GM20431 (cell line): ENCODE measurements around the gene WWOX.

Source experiments
- in situ Hi-C: fragments of 300-500 bp; cut with MseI, MboI; formaldehyde crosslinking; loops from one replicate; pipeline ENCODE4 v1.15.0; 2020; ENCODE audit warnings: low sequenced_read_pairs; ENCODE audit not compliant: unreplicated experiment

Gene WWOX

DNA sequence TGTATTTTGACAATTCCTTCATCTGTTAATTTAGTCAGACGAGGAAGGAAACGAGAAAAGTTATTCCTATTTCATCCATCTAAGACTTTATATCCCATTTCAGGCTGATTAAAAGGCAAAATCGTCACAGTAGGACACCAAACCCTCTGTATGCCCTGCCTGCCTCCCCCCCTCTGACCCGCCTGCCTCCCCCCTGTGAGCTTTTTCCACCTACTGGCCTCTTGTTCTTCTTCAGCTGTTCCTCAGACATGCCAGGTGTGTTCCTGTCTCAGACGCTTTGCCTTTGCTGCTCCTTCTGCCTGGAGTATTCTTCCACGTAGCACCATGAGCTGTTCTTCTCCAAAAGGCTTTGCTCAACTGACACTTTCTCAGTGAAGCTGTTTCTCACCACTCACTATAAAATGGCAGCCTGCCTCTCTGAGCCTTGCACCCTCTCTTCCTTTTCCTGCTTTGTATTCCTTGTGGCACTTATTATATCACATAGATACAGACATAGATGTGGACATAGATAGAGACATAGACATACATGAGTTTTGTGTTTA is 777.7 kb downstream of the WWOX start:
- in situ Hi-C loops = no loop called here

GRCh38 chr16:78878570-78878969 is 779.1 kb downstream of the WWOX start:
- in situ Hi-C loops = no loop called here

GRCh38 chr16:78879011-78879410 is 779.6 kb downstream of the WWOX start:
- in situ Hi-C loops = no loop called here

- in situ Hi-C loops = no loop called here
These were observed 782.7 kb downstream of the WWOX start for GRCh38 chr16:78882150-78882549.

- in situ Hi-C loops = no loop called here
These were observed 783.3 kb downstream of the WWOX start for GRCh38 chr16:78882751-78883150.

GRCh38 chr16:78884204-78884603 is 784.8 kb downstream of the WWOX start:
- in situ Hi-C loops = no loop called here

- in situ Hi-C loops = no loop called here
These were observed 789.9 kb downstream of the WWOX start for GRCh38 chr16:78889346-78889745.

GRCh38 chr16:78890373-78890895 is 791.0 kb downstream of the WWOX start:
- in situ Hi-C loops = no loop called here

GRCh38 chr16:78892951-78893733 is 793.7 kb downstream of the WWOX start:
- in situ Hi-C loops = no loop called here

GRCh38 chr16:78894886-78895285 is 795.4 kb downstream of the WWOX start:
- in situ Hi-C loops = no loop called here

DNA sequence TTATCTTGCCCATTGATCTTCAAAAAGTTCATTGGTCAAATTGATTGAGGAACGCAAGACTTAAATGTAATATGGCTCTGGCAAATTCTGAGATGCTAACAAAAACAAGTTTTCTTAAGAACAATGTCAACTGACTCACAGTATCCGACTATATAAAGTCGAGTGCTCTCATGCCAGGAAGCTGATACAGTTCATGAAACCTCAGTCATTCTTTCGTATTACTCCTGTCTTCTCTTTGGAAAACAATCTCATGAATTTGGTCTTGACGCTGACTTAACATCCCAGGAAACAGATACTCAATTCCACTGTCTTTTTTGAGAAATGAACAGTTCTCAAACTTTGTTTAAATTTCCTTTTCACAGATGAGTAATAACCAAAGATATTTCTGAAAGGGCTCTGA is 796.2 kb downstream of the WWOX start:
- in situ Hi-C loops = no loop called here

DNA sequence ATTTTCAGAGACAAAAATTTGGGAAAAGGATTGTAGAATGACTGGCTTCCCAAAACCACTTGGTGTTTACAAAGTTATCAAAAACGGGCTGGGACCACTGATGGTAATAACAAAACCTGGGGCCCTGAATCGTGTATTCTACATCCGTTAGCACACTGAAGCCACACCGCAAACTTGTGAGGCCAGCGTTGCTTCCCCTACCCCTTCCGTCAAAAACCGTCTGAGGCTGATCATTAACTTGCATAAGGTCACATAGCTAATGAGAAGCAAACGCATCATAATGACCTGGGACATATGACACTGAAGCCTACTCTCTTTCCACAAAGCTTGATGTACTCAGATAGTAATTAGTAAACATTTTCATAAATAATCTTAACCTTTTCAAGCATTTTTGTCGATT is 796.8 kb downstream of the WWOX start:
- in situ Hi-C loops = no loop called here

- in situ Hi-C loops = no loop called here
These were observed 797.8 kb downstream of the WWOX start for GRCh38 chr16:78897299-78897698.

GRCh38 chr16:78900044-78900811 is 800.8 kb downstream of the WWOX start:
- in situ Hi-C loops = no loop called here

GRCh38 chr16:78900966-78901365 is 801.5 kb downstream of the WWOX start:
- in situ Hi-C loops = no loop called here

DNA sequence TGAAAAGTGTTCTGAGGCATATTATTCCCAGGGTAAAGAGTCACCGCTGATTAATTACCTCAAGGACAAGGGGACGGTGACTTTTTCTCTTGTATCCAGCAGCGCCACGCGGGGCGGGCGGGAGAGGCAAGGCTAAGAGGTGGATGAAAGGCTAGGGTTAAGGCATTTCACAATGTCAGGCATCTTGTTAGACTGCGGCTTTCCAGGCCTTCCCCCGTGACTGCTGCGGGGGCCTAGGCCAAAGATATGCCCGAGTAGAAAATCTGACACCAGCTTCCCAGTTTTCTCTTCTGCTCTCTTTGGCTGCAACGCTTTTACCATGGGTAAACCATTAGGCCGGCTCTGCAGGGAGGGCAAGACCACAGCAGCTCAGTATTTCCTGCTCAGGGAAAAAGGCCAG is 802.9 kb downstream of the WWOX start:
- in situ Hi-C loops = no loop called here

- in situ Hi-C loops = no loop called here
These were observed 803.8 kb downstream of the WWOX start for GRCh38 chr16:78903237-78903636.

DNA sequence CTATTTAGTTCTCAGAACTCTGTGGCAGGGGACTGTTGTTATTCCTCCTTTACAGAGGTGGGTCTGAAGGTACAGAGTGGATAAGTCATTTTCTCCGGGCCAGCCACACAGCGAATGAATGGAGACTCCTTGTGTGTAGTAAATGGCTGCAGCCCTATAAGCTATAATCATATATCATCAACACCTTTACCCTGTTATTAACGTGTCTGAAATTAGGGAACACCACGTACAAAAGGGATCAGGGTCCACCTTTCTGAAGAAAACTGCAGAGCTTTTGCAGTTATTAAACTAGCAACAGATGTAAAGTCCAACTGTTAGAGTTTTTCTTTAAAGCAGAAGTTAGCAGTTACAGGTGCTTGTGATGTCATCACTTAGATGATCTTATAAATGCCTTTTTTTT is 804.4 kb downstream of the WWOX start:
- in situ Hi-C loops = no loop called here

DNA sequence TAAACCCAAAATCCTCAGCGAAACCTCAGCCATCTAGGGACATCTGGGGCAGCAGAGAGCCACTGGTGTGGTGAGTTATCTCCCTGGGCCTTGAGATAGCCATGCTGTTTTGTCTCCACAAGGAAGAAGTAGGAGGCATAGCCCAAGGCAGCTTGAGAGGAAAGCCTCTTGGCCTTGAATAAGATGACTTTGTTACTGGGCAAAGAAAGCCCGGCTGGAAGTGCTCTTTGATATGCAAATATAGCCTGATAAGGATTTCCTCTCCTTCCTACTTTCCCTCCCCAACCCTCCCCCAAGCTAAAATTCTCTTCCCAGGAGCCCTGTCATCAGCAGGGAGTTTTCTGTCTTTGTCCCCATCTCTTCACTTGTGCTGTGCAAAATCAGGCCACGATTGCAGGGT is 806.7 kb downstream of the WWOX start:
- in situ Hi-C loops = no loop called here

- in situ Hi-C loops = no loop called here
These were observed 809.8 kb downstream of the WWOX start for GRCh38 chr16:78909226-78909625.

DNA sequence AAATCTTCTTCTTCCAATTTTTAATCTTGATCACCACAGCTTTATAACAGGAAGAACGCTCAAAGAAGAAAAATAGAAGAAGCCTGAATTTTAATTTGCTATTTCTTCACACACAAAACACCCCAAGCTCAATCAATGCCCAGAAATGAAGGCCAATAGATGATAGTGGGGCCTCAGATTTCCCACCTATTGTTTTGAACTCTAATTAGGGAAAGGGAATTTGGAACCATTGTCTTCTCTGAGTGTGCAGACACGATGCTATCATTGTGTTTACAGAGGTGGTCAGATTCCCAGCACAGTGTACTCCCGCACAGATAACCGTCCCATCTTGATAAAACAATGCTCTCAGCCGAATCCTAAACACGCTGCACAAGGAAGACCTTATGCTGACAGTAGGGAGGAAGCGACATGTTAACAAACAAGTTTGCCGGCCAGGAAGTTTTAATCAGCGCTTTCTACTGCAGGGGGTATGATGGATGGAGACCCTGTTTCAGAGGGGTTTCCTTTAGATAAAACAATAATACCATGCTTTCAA is 816.4 kb downstream of the WWOX start:
- in situ Hi-C loops = no loop called here
